ENCODE measurements around the gene TXNRD2. TPM values are rescaled to one million over a fixed set of nuclear protein-coding genes. Genes with fewer than 3 reads are reported as not detected.
"Not testable (repeated sequence)": the region's sequence is repeated elsewhere in the genome, so short reads cannot be mapped to it uniquely, and the experiment has no call there.

The TXNRD2 gene
- total RNA-seq, 2 experiments from 2014 or later = 24.9 to 29.2 TPM

DNA sequence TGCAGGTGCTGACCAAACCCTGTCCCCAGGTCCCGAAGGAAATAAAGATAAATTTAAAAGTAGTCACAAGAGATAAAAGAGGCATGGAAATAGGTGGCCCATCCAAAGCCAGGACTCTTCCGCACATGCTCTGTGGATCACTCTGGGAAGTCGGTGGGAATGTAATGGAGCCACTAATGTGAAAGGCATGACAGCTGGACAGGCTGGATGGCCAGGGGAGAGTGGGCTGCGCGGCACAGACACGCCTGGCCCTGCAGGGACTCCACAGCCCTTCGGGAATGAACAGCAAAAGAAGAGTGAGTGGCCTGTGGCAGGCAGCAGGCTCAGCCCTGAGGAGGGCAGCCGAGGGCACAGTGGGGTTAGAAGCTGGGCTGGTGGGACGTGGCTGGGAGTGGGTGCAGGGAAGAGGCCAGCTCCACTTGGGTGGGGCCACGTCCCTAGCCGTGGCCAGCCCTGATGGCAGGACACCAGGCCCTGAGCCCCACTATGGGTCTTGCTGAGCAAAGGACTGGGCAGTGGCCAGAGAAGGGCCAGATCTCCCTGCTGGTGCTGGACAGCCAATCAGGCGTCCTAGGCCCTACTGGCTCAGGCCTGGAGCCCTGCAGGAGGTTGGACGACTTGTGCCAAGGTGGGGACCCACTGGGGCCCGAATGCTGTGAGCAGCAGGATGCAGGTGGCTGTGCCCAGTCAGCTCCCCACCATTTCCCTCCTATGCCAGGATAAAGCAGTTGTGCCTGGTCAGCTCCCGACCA is 55.6 kb downstream of the TXNRD2 start:
- POLR2A ChIA-PET = no interaction called here
- CTCF ChIA-PET = interaction anchor here (1.9 to 2.7 kb wide), 2 partner anchors 11 to 155 kb away, joined by 4 to 10 read pairs; no protein-coding TSS in a partner anchor

DNA sequence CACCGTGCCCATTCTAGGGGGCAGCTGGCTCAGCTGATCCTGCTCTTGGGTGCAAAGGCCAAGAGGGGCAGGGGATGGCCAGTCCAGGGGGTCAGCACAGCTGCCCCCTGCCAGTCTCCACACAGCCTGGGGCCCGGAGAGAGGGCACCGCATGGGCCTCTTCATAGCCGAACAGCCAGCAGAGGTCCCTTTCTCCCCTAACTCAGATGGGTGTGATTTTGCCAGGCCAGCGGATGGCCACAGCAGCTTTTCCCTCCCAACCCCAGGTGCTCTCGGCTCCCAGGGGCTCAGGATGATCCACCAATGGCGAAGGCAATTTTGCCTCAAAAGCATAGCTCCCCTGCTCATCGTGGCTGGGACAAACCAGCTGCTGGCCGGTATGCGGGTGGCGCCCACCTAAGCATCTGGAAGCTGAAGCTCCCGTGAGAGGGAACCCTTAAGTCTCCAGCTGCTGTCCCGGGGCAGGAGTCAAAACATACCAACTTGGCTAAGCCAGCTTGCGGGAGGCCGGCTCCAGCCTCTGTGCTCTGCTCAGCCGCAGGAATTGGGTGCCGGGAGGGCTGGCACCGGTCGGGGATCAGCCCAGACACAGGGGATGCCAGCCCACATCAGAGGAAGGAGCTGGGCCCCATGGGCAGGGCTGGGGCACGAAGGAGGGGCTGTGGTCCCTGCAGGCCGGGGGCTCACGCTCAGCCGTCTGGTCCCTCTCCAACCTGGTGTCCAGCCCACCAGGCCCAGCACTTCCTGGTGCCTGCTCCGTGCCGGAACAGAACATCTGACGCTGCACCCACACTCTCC is 56.5 kb downstream of the TXNRD2 start:
- CTCF ChIA-PET = interaction anchor here (2.7 kb wide), 1 partner anchor 155 kb away, joined by 10 read pairs; no protein-coding TSS in a partner anchor
- POLR2A ChIA-PET = interaction anchor here (0.5 kb wide), 1 partner anchor 25 kb away, joined by 3 read pairs; no protein-coding TSS in a partner anchor

DNA sequence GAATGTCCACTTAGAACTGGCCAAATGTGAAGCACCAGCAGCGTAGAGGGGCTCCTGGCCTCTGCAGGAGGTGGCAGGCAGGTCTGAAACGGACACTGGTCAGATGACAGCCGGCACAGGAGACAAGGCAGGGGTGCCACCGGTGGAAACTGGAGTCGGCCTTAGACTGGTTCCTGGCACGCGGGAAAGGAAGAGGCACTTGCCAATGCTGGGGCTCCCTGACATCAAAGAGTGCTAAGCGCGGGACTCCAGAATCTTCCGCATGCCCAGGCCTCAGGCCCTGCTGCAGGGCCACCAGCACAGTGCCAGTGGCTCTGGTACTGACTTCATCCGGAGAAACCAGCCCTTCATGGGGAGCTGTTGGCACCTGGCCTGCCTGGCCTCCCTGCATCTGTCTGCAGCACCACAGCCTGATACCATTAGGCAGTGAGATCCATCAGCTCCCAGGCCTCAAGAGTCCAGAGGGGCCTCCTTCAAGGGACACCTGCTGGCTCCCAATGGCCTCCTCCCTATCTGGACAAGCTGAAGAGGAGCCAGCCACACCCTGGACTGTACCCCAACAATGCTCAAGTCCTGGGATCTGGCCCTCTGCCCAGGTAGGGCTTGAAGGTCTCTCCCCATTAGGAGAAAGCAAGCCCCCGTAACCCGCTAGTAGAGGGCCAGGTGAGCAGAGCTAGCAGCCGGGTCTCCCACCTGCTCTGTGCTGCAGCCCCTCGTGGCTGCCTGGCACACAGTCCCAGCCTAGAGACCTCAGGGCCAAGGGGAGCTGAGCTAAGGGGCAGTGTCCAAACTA is 57.3 kb downstream of the TXNRD2 start:
- ChIA-PET CTCF (interaction anchor here (2.7 kb wide), 1 partner anchor 154 kb away, joined by 10 read pairs; no protein-coding TSS in a partner anchor), POLR2A (interaction anchor here (0.5 kb wide), 1 partner anchor 26 kb away, joined by 3 read pairs; no protein-coding TSS in a partner anchor)

DNA sequence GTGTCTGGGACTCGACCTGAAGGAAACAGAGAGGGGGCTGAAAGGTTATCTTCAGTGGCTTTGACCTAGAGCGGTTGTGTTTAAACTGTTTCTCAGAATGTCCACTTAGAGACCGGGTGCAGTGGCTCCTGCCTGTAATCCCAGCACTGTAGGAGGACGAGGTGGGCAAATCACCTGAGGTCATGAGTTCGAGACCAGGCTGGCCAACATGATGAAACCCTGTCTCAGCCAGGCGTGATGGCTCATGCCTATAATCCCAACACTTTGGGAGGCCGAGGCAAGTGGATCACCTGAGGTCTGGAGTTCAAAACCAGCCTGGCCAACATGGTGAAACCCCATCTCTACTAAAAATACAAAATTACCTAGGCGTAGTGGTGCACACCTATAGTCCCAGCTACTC is 58.2 kb downstream of the TXNRD2 start:
- CTCF ChIA-PET = interaction anchor here (0.7 kb wide), 1 partner anchor 29 kb away, joined by 3 read pairs; no protein-coding TSS in a partner anchor
- POLR2A ChIA-PET = not testable (repeated sequence)

DNA sequence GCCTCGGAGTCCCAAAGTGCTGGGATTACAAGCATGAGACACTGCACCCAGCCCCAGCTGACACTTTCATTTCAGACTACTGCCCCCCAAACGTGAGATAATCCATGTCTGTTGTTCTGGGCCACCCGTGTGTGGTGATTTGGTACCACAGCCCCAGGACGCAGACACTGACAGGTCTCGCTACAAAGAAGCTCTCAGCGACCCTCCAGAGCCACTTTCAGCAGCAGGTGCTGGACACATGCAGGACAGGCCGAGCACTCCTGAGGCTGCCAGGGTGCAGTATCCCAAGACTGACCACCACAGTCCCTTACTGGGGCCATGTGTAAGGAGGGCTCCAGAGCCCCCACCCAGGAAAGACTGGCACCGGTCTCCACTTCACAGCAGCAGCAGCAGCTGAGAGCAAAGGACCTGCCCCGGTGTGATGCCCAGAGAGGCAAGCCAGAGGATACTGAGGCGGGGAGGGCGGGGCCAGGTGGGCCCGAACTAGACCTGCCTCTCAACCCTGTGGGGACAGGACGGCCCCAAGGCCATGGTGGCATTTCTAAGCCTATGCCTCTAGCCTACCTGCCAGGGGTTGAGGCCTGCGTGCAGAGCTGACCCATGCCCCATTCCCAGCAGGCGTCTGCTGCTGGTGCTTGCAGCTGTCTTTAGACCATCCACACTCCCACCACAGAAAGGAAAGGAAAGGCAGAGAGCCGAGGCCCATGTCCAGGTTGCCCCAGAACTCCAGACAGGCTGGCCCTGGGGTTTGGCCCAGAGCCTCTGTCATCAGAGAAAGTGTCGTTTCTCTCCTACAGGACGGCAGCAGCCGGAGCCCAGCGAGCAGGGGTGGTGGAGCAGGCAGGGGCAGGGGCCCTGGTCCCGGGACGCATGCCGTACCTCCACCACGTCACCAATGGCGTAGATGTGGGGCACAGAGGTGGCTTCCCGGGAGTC is 58.9 kb downstream of the TXNRD2 start:
- CTCF ChIA-PET = interaction anchor here (0.5 to 0.7 kb wide), 2 partner anchors 29 to 889 kb away, joined by 3 read pairs; no protein-coding TSS in a partner anchor
- POLR2A ChIA-PET = no interaction called here

DNA sequence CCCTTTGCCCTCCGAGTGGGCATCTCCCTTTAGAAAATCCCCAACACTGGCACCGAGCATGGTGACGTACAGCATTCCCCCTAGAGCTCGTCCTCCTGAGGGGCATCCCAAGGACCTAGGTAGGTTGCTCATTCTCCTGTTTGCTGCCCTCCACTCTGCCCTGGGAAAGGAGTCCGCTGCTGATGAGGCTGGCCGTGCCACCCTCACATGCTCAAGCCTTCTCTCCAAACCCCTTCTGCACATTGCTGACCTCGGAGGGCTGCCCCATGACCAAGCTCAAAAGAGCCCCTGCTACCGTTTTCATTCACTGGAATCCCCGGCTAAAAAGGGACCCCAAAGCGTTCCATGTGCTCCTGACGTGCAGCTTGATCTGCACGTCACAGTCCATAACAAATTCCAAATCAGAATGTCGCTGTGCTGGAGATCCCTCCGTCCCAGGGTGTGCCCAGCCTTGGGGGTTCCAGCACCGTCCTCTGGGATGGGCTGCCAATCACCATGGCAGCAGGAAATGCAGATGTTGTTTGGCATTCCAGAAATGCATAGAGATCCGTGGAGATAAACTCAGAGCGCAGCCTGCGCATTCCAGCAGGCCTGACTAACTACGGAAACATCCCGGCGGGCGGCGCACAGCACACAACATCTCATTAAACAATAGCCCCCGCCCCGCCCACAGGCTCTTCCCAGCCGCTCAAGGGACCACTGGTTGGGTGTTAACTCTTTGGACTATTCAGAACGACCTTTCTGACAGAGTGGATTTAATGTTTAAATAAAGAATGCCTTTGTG is 60.6 kb downstream of the TXNRD2 start:
- ChIA-PET POLR2A (no interaction called here), CTCF (no interaction called here)

DNA sequence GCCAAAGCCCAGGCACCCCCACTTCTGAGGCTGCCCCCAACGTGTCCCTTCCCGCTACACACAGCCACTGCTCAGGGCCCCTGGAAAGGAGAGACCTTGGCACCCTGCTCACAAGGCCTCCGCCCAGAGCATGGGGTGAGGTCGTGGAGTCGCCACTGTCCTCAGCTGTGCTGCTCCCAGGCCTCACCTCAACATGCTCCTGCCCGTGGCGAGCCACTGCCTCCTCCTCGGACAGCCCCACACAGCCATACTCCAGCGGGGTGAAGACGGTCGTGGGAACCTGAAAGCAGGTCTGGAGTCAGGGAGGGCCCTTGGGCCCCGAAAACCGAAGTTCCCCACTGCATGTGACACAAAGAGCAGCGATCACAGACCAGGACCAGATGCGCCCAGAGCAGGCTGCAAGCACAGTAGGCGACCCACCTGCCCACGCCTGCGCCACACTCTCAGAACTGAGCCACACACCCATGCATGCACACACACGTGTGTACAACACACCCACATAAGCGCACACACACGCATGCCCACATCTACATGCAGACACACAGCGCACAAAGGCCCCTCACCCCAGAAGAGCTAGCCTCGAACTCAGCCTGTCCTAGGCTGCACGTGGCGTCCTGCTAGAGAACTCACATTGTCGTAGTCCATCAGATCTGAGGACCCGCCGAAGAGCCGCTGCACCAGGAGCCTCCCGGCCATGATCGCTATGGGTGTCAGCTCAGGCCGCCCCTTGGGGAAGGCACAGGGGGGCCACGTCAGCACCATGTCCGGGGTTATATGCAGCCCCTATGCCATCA is 61.4 kb downstream of the TXNRD2 start:
- ChIA-PET POLR2A (no interaction called here), CTCF (no interaction called here)

DNA sequence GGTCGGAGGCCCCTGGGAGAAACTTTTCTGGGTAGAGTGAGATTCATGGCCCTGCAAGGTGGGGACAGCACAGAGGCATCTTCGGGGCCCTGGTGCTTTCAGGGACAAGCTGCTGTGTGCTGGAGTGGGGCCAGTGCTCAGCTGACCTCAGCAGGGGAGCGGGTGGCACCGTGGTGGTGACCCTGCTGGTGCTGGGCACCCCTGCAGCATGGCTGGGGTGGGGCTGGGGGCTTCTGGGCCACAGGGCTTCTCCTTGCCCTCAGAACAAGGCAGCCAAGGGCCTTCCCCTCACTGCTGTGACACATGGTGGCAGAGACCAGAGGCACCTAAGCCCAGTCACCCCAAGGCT is 62.0 kb downstream of the TXNRD2 start:
- ChIA-PET CTCF (no interaction called here), POLR2A (no interaction called here)

DNA sequence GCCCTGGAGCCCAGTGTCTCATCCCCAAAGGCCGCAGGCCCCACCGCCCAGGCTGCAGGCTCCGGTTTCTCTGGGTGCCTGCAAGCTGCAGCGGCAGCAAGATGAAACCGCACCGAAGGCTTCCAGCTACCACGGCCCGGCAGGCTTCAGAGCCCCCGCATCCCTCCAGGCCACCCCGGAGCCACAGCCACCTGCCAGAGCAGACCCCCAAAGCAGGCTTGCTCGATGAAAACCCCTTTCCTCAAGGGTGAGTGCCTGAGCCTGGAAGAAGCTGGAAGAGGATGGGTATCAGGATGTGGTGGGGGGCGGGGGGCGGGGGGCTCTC is 62.4 kb downstream of the TXNRD2 start:
- CTCF ChIA-PET = no interaction called here
- POLR2A ChIA-PET = no interaction called here

DNA sequence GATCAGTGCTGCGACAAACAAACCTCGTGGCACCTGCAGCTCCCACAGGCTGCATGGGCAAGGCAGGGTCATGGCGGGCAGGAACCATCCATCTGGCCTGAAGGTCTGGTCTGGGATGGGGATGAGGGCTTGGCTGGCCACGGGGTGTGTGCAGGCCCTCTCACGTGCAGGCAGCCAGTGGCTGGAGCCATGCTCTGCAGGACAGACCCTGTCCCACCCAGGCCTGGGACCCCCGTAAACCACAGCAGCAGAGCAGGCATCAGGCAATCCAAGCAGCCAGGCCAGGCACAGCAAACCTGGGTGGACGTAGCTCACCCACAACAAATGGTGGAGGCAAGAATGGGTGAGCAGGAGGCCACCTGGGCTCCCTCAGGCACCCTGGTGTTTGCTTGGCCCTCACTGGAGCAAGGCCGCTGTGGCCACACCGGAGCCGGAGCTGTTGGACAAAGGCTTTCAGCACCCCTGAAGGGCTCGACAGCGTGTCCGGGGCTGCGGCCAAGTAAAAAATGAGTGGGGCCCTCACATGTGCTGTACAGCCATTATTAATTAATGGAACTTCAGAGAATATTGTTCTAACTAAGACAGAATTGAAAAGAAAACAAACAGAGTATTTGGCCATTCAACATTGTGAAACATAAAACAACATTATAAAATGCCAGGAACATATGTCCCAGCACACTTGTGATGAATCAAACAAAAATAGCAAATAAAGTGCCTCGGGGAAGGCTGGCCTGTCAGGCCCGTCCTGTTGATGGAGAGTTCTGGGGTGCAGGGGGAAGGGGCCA is 63.0 kb downstream of the TXNRD2 start:
- ChIA-PET POLR2A (no interaction called here), CTCF (no interaction called here)

DNA sequence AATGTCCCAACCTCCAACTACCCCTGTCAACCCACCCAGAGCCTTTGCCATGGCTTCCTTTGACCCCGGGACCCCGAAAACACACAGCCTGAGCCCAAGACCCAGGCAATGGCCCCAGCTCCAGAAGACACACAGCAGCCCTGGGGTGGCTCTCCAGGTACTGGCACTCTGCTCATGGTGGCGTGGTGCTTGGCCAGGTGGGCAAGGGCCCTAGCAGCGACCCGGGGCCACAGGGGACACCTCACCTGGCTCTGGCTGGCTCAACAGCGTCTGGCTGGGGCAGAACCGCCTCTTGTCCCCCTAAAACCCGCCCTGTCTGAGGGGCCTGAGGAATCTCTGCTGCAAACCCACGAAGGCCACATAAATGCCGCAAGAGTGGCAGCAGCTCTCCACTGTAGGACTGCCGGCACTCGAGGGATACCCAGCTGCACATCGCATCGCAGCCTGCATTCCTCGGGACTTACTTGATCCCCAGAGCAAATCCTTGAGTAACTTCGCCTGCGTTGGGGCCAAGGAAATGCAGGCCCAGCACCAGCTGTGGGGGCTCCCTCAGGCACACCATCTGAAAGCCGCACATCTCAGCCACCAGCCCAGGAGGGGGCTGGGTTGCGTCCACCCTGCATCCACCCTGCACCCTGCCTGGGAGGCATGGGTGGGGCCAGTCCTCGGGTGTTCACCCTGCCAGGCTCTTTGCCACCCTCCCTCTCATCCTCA is 63.8 kb downstream of the TXNRD2 start:
- CTCF ChIA-PET = no interaction called here
- POLR2A ChIA-PET = no interaction called here

DNA sequence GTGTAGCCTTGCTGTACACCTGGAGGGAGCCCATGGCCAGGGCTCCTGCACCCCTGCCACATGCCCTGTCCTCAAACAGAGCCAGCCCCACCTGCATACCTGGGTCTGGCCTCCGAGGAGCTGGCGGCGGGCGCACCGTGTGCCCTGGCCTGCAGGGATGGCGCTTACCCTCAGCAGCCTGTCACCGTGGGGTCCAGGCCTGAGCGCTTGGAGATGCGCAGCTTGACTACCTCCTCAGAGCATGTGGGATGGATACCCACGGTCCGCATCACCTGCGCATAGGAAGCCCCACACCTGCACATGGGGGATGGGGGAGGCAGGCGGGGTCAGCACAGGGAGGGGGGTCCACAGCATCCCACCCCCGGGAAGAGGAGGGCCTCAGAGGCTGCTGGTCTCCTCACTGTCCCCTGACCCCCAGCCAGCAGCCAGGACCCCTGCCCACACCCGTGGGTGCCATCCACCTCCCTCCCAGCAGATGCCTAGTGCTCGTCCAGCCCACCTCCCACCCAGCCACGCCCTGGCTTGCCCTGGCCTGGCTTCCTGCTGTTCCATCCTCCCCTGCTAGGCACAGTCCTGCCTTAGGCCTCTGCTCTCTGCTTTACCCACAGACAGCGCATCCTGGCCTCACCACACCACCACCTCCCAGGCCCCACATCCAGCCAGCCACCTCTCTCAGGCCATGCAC is 64.5 kb downstream of the TXNRD2 start:
- ChIA-PET POLR2A (no interaction called here), CTCF (no interaction called here)

DNA sequence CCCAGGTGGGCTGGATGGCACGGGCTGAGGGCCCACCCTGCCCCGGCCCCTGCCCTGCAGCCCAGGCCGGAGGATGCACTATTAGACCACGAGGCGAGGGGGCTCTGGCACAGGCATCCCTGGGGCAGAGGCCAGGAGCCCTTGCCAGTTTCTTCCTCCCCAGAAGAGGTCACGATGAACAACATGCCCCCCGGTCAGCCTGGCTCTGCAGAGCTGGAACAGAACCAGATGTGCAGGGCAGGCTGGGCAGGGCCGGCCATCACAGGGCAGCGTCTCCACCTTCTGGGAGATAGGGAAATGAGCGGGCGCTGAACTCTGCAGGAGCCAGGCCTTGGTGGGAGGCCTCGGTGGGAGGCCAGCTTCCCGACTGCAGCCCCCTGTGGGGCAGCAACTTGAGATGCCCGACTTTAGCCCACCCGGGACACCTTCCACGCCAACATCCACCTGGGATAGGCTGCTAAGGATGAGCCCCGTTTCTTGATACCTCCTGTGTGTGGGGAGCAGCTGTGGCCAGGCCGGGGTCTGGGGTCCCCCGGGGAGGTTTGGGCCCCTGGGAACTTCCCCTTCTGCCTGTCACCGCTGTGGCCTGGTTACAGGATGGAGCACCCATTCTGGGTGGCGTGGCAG is 65.2 kb downstream of the TXNRD2 start:
- CTCF ChIA-PET = no interaction called here
- POLR2A ChIA-PET = no interaction called here

DNA sequence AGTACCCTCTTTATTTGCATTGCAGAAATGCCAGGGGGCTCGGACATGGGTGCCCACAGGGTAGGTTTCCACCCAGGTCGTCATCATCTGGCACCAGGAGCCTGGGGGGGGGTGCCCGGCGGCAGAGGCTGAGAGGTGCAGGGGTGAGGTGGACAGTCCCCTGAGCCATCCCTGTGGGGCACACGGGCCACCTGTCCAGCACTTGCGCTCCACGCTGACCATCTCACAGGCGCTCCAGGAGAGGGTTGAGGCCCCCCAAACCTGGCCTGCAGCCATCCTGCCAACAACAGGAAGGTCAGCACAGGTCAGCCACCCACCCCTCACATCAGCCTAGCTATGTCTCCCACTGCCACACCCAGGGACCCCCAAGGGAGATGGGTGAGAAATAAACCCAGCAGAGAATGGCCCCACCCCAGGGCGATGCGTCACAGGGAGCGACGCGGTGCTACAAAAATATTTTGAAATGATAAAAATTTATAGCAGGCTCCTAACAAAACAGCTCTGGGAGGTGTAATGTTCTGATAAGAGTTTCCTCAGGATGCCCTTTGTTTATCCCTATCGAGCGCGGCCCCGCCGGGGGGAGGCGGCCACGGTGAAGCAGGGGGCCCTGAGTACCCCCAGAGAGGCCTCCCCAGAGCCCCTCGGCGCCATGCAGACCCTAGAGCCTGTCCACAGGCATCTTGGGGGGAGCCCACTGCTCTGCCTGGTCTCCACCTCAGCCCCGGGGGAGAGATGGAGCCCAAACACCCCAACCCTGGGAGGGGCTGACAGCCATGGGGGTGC is 65.9 kb downstream of the TXNRD2 start:
- CTCF ChIA-PET = no interaction called here
- POLR2A ChIA-PET = no interaction called here

DNA sequence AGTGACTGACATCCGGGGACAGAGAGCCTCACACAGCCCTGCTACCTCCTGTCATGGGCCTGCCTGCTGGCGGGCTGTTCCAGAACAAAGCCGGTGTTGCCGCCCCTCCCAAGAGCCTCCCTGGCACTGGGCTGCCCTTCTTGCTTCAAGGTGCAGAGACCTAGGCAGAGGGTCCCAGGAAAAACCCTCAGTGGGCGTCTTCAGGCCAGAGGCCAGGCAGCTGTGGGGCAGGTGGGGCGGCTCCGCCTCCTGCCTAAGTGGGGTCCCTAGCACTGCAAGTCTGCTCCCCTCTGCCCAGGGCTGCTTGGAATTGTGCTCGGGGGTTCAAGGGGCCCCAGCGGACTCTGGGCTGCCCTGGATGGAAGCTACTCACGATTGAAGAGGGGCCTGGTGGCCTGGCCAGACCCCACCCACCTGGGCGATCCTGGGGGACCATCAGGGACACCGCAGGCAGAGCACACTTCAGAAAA is 66.5 kb downstream of the TXNRD2 start:
- POLR2A ChIA-PET = no interaction called here

More for the DNA sequence above, 66.5 kb downstream of the TXNRD2 start:
- CTCF ChIA-PET = no interaction called here
